HG03060 (cell line): ENCODE data around the gene EHD4.
A peak's percentile ranks its signal among the peaks of the same experiment; 100 is the strongest.

Experiments used
- ATAC-seq: cut with Tn5 transposase; IDR thresholded peaks from one replicate; pipeline ENCODE4 v1.9.1; 2021; ENCODE audit warnings: low read depth, moderate number of reproducible peaks; ENCODE audit not compliant: unreplicated experiment

The EHD4 gene

DNA sequence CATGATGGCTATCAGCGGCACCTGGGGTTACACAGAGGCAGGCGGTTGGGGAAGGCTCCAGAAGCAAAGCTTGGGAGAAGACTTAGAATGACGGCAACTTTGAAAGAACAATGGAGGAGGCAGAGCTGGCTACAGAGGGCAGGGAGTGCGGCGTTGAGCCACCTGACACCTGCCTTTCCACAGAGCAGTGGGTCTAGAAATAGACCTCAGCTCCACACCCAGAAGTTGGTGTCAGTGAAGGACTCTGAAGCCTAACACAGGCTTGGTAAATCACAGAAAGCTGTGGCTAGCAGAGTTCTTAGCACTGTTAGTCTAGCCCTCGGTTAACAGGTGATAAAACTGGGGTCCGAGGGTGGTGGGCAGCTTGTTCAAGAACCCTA is 23.1 kb upstream of the EHD4 start:
- no peak for ATAC-seq

DNA sequence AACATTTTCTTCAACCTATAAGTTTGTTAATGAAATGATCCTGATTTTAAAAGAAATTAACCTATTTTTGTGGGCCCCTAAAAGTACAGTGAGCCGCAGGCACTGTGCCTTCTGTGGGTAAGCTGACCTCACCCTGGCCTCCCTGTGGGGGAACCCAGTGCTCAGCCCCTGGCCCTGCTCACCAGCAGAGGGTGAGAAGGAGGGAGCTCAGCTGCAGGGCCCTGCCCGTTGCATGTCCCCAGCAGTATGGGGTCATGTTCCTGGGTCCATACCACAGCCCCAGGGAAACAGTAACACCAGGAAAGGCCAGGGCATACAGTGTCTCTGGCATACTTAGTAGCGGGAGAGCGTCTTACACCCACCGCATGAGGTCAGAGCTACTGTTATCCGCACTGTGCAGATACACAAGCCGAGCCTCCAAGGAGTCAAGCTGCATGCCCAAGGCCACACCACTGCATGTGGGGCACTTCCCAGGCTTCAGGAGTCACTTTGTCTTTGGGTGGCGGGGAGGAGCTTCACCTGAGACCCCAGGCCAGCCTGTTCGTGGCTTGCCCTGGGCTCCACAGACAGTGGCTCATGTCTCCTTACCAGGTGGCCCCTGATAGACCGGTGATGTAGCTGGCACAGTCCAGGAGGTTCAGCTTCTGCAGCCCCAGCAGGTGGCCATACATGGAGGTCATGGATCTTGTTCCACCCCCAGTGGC is 22.6 kb upstream of the EHD4 start:
- no peak for ATAC-seq

- ATAC-seq = no peak
Measured at GRCh38 chr15:41994171-41994650, 21.9 kb upstream of the EHD4 start.

DNA sequence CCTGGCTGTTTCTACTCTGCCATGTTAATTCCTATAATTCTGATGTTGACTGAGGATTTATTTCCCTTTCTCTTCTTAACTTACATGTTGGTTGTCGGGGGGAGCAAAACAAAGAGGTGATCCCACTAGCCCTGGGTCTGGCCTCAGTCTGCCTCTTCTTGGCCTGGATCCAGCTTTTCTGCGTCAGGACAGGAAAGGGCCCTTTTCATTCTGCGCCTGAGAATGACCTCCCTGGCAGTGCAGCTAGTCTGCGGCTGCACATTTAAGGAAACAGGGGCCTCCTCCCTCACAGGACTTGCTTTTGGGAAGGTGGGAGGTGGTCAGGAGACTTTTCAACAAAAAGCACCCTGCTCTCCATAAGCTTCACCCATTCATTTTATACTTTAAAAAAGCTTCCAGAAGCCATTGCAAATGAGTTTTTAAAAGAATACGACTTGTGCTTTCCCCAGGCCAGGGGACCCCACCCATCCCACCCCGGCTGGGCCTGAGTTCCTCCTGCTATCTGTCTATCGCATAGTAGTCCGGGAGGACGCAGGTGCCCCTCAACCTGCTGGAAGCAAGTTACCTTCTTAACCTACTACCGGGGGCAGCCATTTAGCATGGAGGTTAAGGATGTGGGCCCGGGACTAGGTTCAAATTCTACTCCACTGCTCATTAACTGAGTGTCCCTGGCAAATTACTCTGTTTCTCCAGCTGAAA is 21.3 kb upstream of the EHD4 start:
- ATAC-seq = no peak

DNA sequence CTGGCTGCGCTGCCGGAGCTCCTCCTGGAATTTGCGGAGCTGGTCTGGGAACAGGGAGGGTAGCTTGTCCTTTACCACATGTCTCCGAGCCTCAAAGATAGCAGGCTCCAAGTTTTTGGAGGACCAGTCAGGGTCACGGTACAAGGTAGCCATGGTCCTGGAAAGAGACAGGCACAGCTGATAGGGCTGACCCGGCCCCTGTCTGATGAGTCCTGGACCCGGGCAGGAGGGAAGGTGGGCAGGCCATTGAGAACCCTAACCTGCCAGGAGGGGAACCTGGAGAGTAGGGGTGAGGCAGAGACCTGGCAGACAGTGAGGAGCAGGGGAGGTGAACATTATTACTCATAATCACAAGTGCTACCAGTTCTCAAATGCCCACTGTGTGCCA is 20.4 kb upstream of the EHD4 start:
- no peak for ATAC-seq

DNA sequence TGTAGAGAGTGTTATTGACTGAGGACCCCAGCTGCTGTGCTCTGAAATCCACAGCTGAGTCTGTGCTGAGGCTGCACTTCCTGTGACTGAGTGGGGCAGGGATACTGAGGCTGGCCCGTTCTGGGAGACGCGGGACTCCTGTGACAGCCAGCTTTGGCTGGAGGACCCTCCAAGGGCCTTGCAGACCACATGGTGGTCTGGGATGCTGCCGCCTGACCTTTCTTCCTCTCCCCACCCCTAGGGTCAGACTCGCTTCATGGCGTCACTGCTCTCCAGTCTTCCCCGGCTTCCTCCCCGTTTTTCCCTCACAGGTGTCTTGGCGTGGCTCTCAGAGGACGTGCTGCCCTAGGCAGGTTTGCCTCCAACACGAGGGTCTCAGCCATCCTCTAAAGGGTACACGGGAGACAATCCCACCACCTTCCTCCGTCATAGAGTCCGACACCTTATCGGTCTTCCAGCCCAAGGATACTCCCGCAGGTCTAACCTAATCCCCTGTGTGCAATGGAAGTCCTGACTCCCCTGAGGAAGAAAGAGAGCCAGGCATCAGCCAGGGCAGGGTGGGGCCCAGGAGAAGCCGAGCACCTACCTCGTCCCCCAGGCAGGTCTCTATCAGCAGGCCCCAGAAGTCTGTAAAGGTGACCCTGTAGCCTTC is 19.9 kb upstream of the EHD4 start:
- no peak for ATAC-seq

DNA sequence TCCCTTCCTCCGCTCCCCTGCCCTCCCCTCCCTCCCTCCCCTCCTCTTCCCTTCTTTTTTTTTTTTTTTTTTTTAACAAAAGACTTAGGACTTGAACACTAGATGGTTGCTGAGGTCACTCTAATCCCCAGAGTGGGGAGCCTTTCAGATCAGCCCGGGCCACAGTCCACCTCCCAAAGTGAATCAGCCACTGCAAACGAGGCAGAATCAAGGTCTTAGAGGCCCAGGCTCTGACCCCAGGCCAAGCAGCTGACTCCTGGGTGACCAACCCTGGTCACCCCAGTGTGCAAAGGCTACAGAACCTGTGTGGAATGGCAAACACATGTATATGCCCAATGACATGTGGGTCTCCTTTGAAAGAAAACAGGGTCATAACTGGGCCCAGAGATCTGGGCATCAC is 18.3 kb upstream of the EHD4 start:
- no peak for ATAC-seq

- no peak for ATAC-seq
Measured at GRCh38 chr15:41990243-41990605, 17.9 kb upstream of the EHD4 start.

DNA sequence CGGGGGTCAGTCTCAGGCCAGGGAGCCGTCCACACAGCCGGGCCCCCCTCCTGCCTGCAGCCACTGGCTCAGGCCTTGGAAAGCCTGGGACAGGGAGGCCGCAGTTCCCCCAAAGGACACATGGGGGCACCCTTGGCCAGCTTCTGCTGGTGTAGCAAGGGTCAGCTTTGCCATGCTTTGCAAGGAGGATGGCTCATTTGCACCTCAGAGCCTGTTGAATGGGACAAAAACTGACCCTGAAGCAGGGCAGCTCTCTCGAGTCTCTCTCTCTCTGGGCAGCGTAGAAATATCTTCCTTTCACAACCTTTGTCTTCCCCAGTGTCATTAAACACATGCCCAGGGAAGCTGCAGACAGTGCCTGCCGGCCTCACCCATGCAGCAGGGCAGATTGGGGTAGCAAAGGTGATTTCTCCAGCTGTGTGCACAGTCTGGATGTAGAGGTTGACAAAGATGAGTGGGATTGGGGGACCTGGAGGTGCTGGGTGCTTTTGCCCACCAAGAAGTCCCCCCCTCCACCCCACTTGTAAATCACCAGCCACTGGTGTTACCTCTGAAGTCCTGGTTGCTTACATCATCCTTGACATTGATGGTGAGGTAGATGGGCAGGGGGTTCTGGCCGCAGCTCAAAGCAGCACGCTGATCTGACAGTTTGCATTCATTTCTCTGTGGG is 17.4 kb upstream of the EHD4 start:
- ATAC-seq = peak; percentile 52

GRCh38 chr15:41988896-41989572 is 16.7 kb upstream of the EHD4 start:
- ATAC-seq = no peak

- no peak for ATAC-seq
Measured at GRCh38 chr15:41987925-41988275, 15.5 kb upstream of the EHD4 start.

- no peak for ATAC-seq
Measured at GRCh38 chr15:41987246-41987924, 15.0 kb upstream of the EHD4 start.

DNA sequence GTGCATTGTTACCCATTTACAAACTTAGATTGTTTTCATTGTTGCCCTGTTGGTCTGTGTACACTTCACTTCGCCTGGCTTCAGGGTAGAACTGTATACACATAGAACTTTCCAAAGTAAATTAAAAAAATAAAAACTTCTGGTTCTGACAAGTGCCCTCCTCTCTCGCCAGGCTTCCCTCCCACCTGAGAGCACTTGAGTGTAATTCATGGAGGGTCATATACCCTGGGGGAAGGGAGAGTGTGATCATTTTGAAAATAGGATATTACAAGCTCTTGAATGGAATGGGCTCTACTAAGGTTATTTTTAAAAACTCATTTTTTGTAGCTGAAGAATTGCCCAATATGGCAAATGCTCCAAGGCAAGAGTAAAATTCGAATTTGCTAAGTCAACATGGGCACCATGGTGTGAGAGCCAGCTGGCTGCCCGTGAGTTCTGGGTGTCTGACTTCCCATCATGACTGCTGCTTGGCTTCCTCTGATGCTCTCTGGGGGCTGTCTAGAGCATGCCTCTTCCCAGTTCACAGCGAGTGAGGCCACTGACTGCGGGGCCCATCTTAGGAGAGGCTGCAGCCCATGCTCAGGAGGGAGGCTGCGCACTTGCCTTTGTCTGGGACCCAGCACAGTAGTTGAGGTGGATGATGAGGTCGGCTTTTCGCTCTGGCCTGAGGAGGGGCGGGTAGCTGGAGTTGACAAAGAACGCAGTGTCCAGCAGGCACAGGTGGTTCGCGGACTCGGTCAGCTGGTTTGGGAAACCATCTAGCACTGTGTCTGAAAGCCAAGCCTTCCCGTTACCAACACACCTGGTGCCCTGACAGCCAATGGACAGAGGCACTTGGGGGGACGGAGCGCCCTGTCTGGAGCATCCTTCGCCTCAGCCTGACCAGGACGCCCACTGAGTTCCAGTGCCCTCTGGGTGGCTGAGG is 13.1 kb upstream of the EHD4 start:
- no peak for ATAC-seq

DNA sequence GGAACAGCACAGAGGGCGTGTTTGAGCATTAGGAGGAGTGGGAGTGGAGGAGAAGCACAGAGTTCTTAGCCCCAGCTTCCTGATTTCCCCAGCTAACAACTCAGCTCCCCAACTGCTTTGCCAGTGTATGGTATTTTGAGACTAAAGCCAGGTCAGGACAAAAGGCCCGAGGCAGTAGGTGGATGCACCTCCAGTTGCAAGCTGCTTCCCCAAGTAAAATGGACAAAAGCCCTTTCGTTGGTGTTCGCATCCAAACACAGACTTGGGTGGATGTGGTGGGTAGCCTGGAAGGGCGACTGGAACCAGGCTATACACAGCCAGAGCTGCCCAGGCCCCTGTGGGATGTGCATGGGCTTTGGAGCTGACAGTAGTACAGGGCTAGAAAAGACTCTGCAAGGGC is 12.3 kb upstream of the EHD4 start:
- no peak for ATAC-seq

DNA sequence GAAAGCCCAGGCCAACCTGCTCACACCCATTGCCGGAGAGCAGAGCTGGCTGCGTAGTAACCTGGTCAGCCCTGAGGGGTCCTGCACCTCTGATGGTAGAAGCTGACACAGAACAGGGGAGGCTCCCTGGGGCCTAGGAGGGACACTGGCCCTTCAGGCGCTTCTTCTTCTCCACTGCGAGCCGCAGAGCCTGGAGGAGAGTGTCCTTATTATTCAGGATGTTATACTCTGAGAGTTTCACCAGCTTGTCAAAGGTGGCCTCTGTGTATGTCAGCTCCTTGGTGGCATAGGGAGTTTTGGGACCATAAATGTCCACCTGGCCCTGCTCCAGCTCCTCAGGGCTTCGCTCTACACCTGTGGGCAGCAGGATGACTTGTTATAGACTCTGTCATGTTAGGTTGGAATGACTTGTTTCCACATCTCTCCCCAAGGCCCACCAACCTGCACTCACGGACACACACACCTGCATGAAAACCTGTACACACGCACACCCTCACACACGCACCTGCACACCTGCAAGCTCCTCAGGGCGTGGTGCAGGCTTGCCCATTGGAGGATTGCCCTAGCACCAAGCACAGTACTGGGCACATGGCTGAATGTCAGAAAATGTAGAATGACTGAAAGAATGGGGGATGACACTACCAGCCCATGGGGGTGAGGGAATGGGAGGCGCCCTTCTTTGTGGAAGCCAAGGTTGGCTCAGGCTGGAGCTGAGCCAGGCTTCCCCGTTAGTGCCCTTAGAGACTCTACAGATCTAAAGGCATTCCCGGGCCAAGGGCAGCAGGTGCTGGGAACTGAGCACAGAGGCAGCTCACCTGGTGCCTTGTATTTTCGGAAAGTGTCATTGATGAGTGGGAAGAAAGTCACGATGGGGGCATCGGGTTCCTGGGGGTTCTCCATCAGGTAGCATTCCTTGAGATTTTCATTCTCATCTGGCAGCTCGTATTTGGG is 11.5 kb upstream of the EHD4 start:
- no peak for ATAC-seq

DNA sequence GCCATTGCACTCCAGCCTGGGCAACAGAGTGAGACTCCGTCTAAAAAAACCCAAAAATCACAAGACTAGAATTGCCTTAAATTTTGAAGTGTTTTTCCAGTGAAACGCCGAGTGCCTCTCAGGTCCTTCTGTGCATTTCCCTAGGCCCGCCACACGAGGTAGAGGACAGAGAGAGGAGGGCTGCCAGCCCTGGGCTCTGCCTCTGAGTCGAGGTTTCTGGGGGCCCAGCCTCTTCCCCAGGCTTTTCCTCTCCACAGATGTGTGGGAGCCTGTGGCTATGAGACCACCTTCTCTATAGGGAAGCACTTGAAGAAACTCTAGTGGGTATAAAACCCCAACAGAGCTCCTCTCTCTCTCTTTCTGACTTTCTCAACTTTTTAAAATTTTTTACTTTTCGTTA is 10.9 kb upstream of the EHD4 start:
- no peak for ATAC-seq

DNA sequence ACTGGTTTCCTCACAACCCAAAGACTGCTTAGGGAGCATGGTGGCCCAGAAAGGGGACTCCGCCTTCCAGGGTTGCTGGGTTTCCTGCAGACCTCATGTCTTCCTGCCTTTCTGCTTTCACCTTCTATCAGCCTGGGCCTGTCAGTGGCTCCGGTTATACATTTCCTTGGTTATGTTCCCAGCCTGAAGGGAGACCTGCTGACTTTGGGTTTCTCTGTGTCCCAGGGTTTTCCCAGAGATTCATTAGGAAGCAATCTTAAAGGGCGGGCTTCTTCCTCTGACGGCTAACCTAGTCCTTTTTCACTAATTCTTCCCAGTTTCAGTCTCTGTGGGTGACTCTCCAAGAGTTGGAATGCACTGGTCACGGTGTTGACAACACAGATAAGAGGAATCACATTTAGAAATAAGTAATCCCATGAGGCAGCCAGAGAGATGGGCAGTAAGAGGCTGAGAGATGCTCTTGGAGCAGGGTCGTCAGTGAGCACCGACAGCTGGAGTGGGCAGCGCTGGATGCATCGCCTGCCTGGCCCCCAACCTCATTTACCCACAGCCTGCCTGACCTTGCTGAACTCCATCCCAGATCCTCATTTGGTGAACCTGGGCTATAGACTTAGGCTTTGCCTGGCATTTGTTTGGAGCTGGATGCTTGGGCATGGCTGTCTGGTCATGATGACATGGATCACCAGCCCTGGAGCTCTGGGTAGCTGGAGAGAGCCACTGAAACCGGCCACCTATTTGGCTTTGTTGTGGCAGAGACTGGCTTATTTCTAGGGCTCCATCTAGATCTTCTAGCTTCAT is 10.0 kb upstream of the EHD4 start:
- ATAC-seq = no peak
